Epidermal melanocyte (primary cell): ENCODE measurements around the gene ZNF774.
A peak's percentile ranks its signal among the peaks of the same experiment; 100 is the strongest.
"Not testable (repeated sequence)": the region's sequence is repeated elsewhere in the genome, so short reads cannot be mapped to it uniquely, and the experiment has no call there.

ENCODE experiments used
- DNase-seq: peaks from one replicate; pipeline ENCODE4 v3.0.0; 2011; ENCODE audit warnings: low spot score; ENCODE audit not compliant: insufficient read length

The ZNF774 gene

GRCh38 chr15:90388462-90389380, 36.6 kb downstream of the ZNF774 start:
- no peak for DNase-seq

DNA sequence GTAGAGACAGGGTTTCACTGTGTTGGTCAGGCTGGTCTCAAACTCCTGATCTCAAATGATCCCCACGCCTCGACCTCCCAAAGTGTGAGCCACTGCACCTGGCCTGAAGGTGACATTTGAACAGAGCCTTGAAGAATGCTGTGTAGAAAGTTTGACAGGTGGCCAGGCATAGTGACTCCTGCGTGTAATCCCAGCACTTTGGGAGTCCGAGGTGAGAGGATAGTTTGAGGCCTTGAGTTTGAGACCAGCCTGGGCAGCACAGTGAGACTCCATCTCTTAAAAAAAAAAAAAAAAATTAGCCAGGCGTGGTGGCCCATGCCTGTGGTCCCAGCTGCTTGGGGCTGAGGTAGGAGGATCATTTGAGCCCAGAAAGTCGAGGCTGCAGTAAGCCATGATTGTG, 37.4 kb downstream of the ZNF774 start:
- DNase-seq = no peak

DNA sequence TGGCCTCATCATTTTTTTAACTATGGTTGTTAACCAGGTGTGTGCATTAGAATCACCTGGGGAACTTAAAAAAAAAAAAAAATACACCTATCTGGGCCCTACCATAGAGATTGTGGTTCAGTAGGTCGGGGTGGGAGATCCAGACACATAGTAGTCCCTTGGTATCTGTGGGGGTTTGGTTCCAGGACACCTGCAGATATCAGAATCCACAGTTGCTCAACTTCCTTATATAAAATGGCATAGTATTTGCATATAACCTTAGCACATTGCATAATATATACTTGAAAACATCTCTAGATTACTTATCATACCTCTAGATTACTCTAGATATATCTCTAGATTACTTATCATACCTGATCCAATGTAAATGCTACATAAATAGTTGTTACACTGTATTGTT, 41.0 kb downstream of the ZNF774 start:
- DNase-seq = no peak

DNA sequence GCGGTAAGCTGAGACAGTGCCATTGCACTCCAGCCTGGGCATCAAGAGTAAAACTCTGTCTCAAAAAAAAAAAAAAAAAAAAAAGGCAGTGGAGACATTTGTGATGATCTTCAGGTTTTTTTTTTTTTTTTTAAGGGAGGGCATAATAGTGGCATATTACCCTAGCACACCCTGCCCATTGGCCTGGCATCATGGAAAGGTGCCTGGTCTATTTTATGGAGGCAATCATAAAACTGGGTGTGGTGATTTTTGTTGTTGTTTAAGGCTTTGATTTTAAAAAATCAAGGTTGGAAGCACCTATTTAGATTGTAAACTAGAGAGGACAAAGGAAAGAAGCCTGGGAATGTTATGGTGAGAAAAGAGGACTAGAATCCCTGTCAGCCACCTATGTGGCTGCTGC, 42.0 kb downstream of the ZNF774 start:
- no peak for DNase-seq

GRCh38 chr15:90394748-90395442, 42.8 kb downstream of the ZNF774 start:
- no peak for DNase-seq

- no peak for DNase-seq
Observed at GRCh38 chr15:90396321-90396720, 44.2 kb downstream of the ZNF774 start.

DNA sequence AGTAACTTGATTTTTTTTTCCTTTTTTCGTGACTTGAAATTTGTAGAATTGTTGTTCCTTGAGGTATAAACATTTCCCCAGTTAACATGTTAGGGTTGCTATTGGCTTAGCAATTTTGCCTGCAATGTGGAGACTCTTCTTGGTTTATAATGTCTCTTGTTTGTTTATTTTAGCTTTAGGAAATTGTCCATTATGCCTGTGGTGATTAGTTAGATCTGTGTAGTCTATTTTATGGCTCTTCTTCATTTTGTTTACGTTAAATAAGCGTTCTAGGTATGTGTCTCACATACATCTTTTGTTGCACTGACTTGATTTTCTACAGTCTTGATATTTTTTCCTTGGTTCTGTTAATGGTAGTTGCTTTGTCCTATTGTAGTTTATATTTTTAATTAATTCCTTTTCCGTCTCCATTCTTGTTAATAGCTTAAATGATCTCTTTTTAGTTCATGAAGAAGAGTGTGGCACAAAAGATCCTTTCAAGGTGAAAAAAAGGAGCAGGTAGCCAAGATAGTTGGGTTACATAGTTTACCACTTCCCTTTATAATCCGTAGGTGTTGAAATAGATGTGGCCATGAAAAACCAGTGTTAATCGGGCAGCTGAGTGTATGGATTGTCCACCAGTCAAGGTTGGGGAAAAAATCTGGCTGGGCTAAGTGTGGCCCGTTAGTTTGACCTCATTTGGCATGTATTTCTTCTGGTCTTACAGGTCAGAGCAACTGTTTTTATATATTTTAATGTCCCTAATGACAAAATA, 48.1 kb downstream of the ZNF774 start:
- DNase-seq = no peak

GRCh38 chr15:90400759-90401314, 48.8 kb downstream of the ZNF774 start:
- DNase-seq = peak; percentile 75

DNA sequence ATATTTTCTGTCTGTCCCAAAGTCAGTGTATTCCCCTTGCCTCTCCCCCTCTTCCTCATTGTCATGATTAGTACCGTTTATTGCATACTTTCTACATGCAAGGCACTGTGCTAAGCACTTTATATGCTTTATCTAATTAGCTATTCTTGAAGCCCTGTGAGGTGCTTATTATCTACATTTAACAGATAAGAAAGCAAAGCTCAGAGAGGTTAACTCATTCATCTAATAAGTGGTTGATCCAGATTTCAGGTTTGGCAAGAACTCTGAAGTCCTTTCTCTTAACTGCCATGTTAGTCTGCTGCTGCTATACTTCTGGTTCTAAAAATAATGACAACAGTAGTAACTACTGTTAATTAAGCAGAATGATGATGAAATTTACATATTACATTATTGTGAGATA, 49.4 kb downstream of the ZNF774 start:
- no peak for DNase-seq

- DNase-seq = no peak
Observed at GRCh38 chr15:90402223-90402622, 50.1 kb downstream of the ZNF774 start.

- DNase-seq = no peak
Observed at GRCh38 chr15:90402767-90403166, 50.7 kb downstream of the ZNF774 start.

- DNase-seq = no peak
Observed at GRCh38 chr15:90405055-90405607, 53.0 kb downstream of the ZNF774 start.

- DNase-seq = no peak
Observed at GRCh38 chr15:90407336-90407735, 55.3 kb downstream of the ZNF774 start.

GRCh38 chr15:90407871-90408317, 55.8 kb downstream of the ZNF774 start:
- no peak for DNase-seq

GRCh38 chr15:90408657-90409056, 56.6 kb downstream of the ZNF774 start:
- no peak for DNase-seq

- not testable (repeated sequence) for DNase-seq
Observed at GRCh38 chr15:90409587-90409986, 57.5 kb downstream of the ZNF774 start.

GRCh38 chr15:90410316-90410715, 58.2 kb downstream of the ZNF774 start:
- DNase-seq = not testable (repeated sequence)

- DNase-seq = no peak
Observed at GRCh38 chr15:90411176-90411575, 59.1 kb downstream of the ZNF774 start.
